GM18861 (cell line): Measurements from ENCODE around the gene RBPMS2.
"Not testable (repeated sequence)": the region's sequence is repeated elsewhere in the genome, so short reads cannot be mapped to it uniquely, and the experiment has no call there.

ENCODE experiments used
- ATAC-seq: cut with Tn5 transposase; IDR thresholded peaks from one replicate; pipeline ENCODE4 v1.9.1; 2021; ENCODE audit not compliant: unreplicated experiment

RBPMS2 gene

GRCh38 chr15:64754663-64755426, 20.5 kb downstream of the RBPMS2 start:
- peak; percentile 64 for ATAC-seq

- ATAC-seq: no peak
These were observed 21.8 kb downstream of the RBPMS2 start for GRCh38 chr15:64753480-64754185.

GRCh38 chr15:64751464-64751863, 23.9 kb downstream of the RBPMS2 start:
- no peak for ATAC-seq

GRCh38 chr15:64749999-64750657, 25.3 kb downstream of the RBPMS2 start:
- ATAC-seq: no peak

- ATAC-seq: no peak
These were observed 26.2 kb downstream of the RBPMS2 start for GRCh38 chr15:64749167-64749566.

GRCh38 chr15:64748251-64748650, 27.1 kb downstream of the RBPMS2 start:
- no peak for ATAC-seq

- no peak for ATAC-seq
These were observed 27.8 kb downstream of the RBPMS2 start for GRCh38 chr15:64747578-64747977.

- no peak for ATAC-seq
These were observed 28.5 kb downstream of the RBPMS2 start for GRCh38 chr15:64746921-64747320.

GRCh38 chr15:64746356-64746755, 29.0 kb downstream of the RBPMS2 start:
- no peak for ATAC-seq

GRCh38 chr15:64743691-64744090, 31.7 kb downstream of the RBPMS2 start:
- ATAC-seq: no peak

- no peak for ATAC-seq
These were observed 32.5 kb downstream of the RBPMS2 start for GRCh38 chr15:64742921-64743320.

- no peak for ATAC-seq
These were observed 33.0 kb downstream of the RBPMS2 start for GRCh38 chr15:64742385-64742784.

- ATAC-seq: not testable (repeated sequence)
These were observed 33.7 kb downstream of the RBPMS2 start for GRCh38 chr15:64741708-64742107.

GRCh38 chr15:64740311-64741170, 34.8 kb downstream of the RBPMS2 start:
- no peak for ATAC-seq

GRCh38 chr15:64739577-64740143, 35.7 kb downstream of the RBPMS2 start:
- ATAC-seq: no peak

- ATAC-seq: no peak
These were observed 36.2 kb downstream of the RBPMS2 start for GRCh38 chr15:64739156-64739555.

- ATAC-seq: no peak
These were observed 36.9 kb downstream of the RBPMS2 start for GRCh38 chr15:64738226-64739095.

GRCh38 chr15:64732156-64732860, 43.1 kb downstream of the RBPMS2 start:
- ATAC-seq: no peak

GRCh38 chr15:64731805-64732151, 43.6 kb downstream of the RBPMS2 start:
- no peak for ATAC-seq
